OCI-LY7 (cell line): Measurements from ENCODE around the gene BAHCC1.

Experiments
- CTCF ChIP-seq: fragments of 200-600 bp; sonication (generic); conservative IDR thresholded peaks from 2 replicates; pipeline ENCODE4 v1.5.1; 2014; ENCODE audit warnings: mild to moderate bottlenecking, antibody characterized with exemption, low read length, moderate library complexity, mixed read lengths
- EZH2phosphoT487 ChIP-seq: fragments of 200-600 bp; sonication (generic); IDR thresholded peaks from 2 replicates; pipeline ENCODE4 v1.6.1; 2018; ENCODE audit warnings: low read depth, borderline replicate concordance, mild to moderate bottlenecking, mixed run types, antibody characterized with exemption, low read length, moderate library complexity, mixed read lengths

GRCh38 chr17:81471818-81472456 is 76.7 kb downstream of the BAHCC1 start:
- TF ChIP-seq CTCF: no peak
- no peak for TF ChIP-seq EZH2phosphoT487
